Measurements from ENCODE around the gene SDS. TPM values are rescaled to one million over a fixed set of nuclear protein-coding genes. Genes with fewer than 3 reads are reported as not detected.

SDS gene
- total and polyA plus RNA-seq, 2 of the 8 experiments (the other 6 are each of a cell fraction or from before 2014, with no cell fraction given): 0.21 TPM; not detected in 1

- H3K56ac ChIP-seq (replicated peaks; ENCODE audit: insufficient read length, low read depth, low read length): no peak overlapping the region
- no peak for FAIRE-seq
- no peak for DNase-seq (ENCODE audit: low read depth in 1 of 2, low spot score in 2 of 2)
- H3K9ac ChIP-seq (replicated peaks in 1 of 4; ENCODE audit: extremely low read depth in 1 of 4, low read depth in 3 of 4, low read length in 3 of 4): no peak overlapping the region
- H3K27ac ChIP-seq (ENCODE audit: low read depth, low read length): no peak overlapping the region
- no peak overlapping the region for H2AK5ac ChIP-seq (ENCODE audit: low read depth, low read length)
- no peak overlapping the region for H3K4me3 ChIP-seq (ENCODE audit: extremely low read depth in 1 of 4, insufficient read depth in 2 of 4, low read depth in 3 of 4, low read length in 4 of 4)
- no peak overlapping the region for H3K23ac ChIP-seq (ENCODE audit: insufficient read length)
- H3K79me2 ChIP-seq (ENCODE audit: control insufficient read depth in 1 of 2, insufficient read depth in 2 of 2, low read length in 2 of 2): no peaks in the 10 kb centered on the region
- no peak overlapping the region for H3K4me2 ChIP-seq (ENCODE audit: insufficient read depth in 1 of 2, low read depth in 2 of 2, low read length in 2 of 2)
- H4K8ac ChIP-seq (ENCODE audit: extremely low read depth, insufficient read depth, low read length): no peak overlapping the region
- no peak overlapping the region for H2BK15ac ChIP-seq (ENCODE audit: low read length)
- H4K91ac ChIP-seq (replicated peaks; ENCODE audit: insufficient read length, low read length): no peak overlapping the region
- H2BK5ac ChIP-seq (ENCODE audit: low read depth, low read length): no peak overlapping the region
- no peak overlapping the region for H2BK12ac ChIP-seq (ENCODE audit: low read depth, low read length)
- H2BK120ac ChIP-seq (replicated peaks; ENCODE audit: low read depth, low read length): no peak overlapping the region
- ChIA-PET POLR2A (ENCODE audit: partially characterized antibody) (interaction anchor here (0.6 kb wide), 1 partner anchor 281 kb away, joined by 3 read pairs; no protein-coding TSS in a partner anchor), CTCF (ENCODE audit: partially characterized antibody) (no interaction called here)
- 86% methylated on average over 7 of the region's 7 CpGs; no CpG with 5 or more reads in 1 of the 2 experiments for WGBS, 2 experiments (ENCODE audit: extremely low coverage in 1 of 2, insufficient coverage in 1 of 2, insufficient read length in 1 of 2, insufficient replicate concordance in 2 of 2, low coverage in 1 of 2, low lambda C conversion rate in 2 of 2, missing lambda C conversion rate in 1 of 2)
- no peaks in the 10 kb centered on the region for H3K9me3 ChIP-seq (ENCODE audit: insufficient read depth in 2 of 2, low read depth in 1 of 2, low read length in 1 of 2)
- no peaks in the 10 kb centered on the region for H3K36me3 ChIP-seq (ENCODE audit: control insufficient read depth in 2 of 4, insufficient read depth in 4 of 4, low read length in 3 of 4)
- no peak overlapping the region for H4K5ac ChIP-seq (ENCODE audit: insufficient read length, low read depth, low read length)
- H3K27me3 ChIP-seq (replicated peaks in 1 of 4; ENCODE audit: control insufficient read depth in 3 of 4, extremely low read depth in 1 of 4, insufficient read depth in 3 of 4, low read length in 3 of 4): no peaks in the 10 kb centered on the region
- H3K79me1 ChIP-seq (ENCODE audit: low read depth, low read length): no peaks in the 10 kb centered on the region
- no peak overlapping the region for H2AFZ ChIP-seq (ENCODE audit: low read length)
- H4K20me1 ChIP-seq (replicated peaks in 1 of 2; ENCODE audit: control insufficient read depth in 1 of 2, insufficient read depth in 2 of 2, low read length in 2 of 2): no peaks in the 10 kb centered on the region
- H3K14ac ChIP-seq (ENCODE audit: insufficient read length): no peak overlapping the region
- no peaks in the 10 kb centered on the region for H3K4me1 ChIP-seq (replicated peaks in 1 of 4; ENCODE audit: control insufficient read depth in 3 of 4, insufficient read depth in 4 of 4, low read length in 3 of 4)
- H2BK20ac ChIP-seq (ENCODE audit: low read length): no peak overlapping the region
- H3K18ac ChIP-seq (ENCODE audit: extremely low read depth, low read length): no peak overlapping the region
- H3K4ac ChIP-seq (replicated peaks; ENCODE audit: insufficient read length, low read depth, low read length): no peak overlapping the region
- H3K23me2 ChIP-seq (ENCODE audit: low read depth, low read length): no peaks in the 10 kb centered on the region
- TF ChIP-seq RNF2 (IDR thresholded peaks at IDR 0.05; ENCODE audit: borderline replicate concordance, low read depth, low read length, missing control alignments, poor library complexity, severe bottlenecking) (no peak), SAP30 (IDR thresholded peaks at IDR 0.05; ENCODE audit: insufficient read depth, insufficient replicate concordance, low read length) (no peak), SRF (IDR thresholded peaks at IDR 0.05; ENCODE audit: low read depth, low read length) (no peak), USF2 (IDR thresholded peaks at IDR 0.05; ENCODE audit: low read length) (no peak), GABPA (IDR thresholded peaks at IDR 0.05; ENCODE audit: borderline replicate concordance, insufficient read depth, low read length) (no peak), SP4 (IDR thresholded peaks at IDR 0.05; ENCODE audit: low read length) (no peak), KDM4A (IDR thresholded peaks at IDR 0.05; ENCODE audit: low read depth, low read length, severe bottlenecking) (no peak), ATF2 (IDR thresholded peaks at IDR 0.05; ENCODE audit: low read length) (no peak), BACH1 (IDR thresholded peaks at IDR 0.05; ENCODE audit: low read length) (no peak), RXRA (IDR thresholded peaks at IDR 0.05; ENCODE audit: insufficient read depth, low read depth, low read length) (no peak), EZH2 (IDR thresholded peaks at IDR 0.05; ENCODE audit: low read depth, low read length, severe bottlenecking) (no peak)
Observed at GRCh38 chr12:113448873-113449272, 45.2 kb upstream of the SDS start.
